Cerebellar cortex (tissue), 1 donor: ENCODE measurements around the gene RAB26.
"Not testable (repeated sequence)": the region's sequence is repeated elsewhere in the genome, so short reads cannot be mapped to it uniquely, and the experiment has no call there.

Experiments used
- DNase-seq: peaks from one replicate; pipeline ENCODE4 v3.0.0-alpha.2; 2015; ENCODE audit warnings: low spot score

Gene RAB26

GRCh38 chr16:2147981-2148671 lies at the start of gene RAB26:
TSS of gene RAB26 (plus strand) at chr16:2148625. CDS start at chr16:2148784, 159 bp downstream.
- peak; percentile 78 for DNase-seq

GRCh38 chr16:2101581-2101980 lies 46.8 kb upstream of the RAB26 start:
- DNase-seq: not testable (repeated sequence)

- no peak for DNase-seq
Measured at GRCh38 chr16:2102471-2102870, 46.0 kb upstream of the RAB26 start.

- DNase-seq: not testable (repeated sequence)
Measured at GRCh38 chr16:2104464-2104863, 44.0 kb upstream of the RAB26 start.

- not testable (repeated sequence) for DNase-seq
Measured at GRCh38 chr16:2105291-2105690, 43.1 kb upstream of the RAB26 start.

- not testable (repeated sequence) for DNase-seq
Measured at GRCh38 chr16:2105769-2106168, 42.7 kb upstream of the RAB26 start.

- DNase-seq: not testable (repeated sequence)
Measured at GRCh38 chr16:2106211-2106610, 42.2 kb upstream of the RAB26 start.

GRCh38 chr16:2107121-2107790 lies 41.2 kb upstream of the RAB26 start:
- not testable (repeated sequence) for DNase-seq

- DNase-seq: not testable (repeated sequence)
Measured at GRCh38 chr16:2107791-2108125, 40.7 kb upstream of the RAB26 start.

GRCh38 chr16:2108446-2109270 lies 39.8 kb upstream of the RAB26 start:
- not testable (repeated sequence) for DNase-seq

GRCh38 chr16:2109271-2109580 lies 39.2 kb upstream of the RAB26 start:
- DNase-seq: not testable (repeated sequence)

- not testable (repeated sequence) for DNase-seq
Measured at GRCh38 chr16:2109872-2110271, 38.6 kb upstream of the RAB26 start.

- DNase-seq: not testable (repeated sequence)
Measured at GRCh38 chr16:2110332-2111008, 38.0 kb upstream of the RAB26 start.

GRCh38 chr16:2111009-2111353 lies 37.4 kb upstream of the RAB26 start:
- DNase-seq: not testable (repeated sequence)

GRCh38 chr16:2111412-2112335 lies 36.8 kb upstream of the RAB26 start:
- DNase-seq: not testable (repeated sequence)

- not testable (repeated sequence) for DNase-seq
Measured at GRCh38 chr16:2112539-2113106, 35.8 kb upstream of the RAB26 start.

GRCh38 chr16:2114225-2114624 lies 34.2 kb upstream of the RAB26 start:
- not testable (repeated sequence) for DNase-seq

- DNase-seq: not testable (repeated sequence)
Measured at GRCh38 chr16:2114885-2115590, 33.4 kb upstream of the RAB26 start.

GRCh38 chr16:2115591-2115973 lies 32.8 kb upstream of the RAB26 start:
- no peak for DNase-seq

- not testable (repeated sequence) for DNase-seq
Measured at GRCh38 chr16:2116428-2116827, 32.0 kb upstream of the RAB26 start.
